Stimulated activated naive CD8-positive, alpha-beta T cell treated with anti-CD3 and anti-CD28 coated beads, Interleukin-15, Interleukin-2, amounts not matched to agents 100 U/mL and 50 U/mL, for 24 hours (primary cell): ENCODE measurements around the gene BRINP2.

ENCODE experiments used
- ATAC-seq: fragments of 150-1000 bp; cut with Tn5 transposase; one replicate; pipeline ENCODE4 v1.10.0; 2021
- DNase-seq: peaks from one replicate; pipeline ENCODE4 v3.0.0; 2021

The BRINP2 gene

DNA sequence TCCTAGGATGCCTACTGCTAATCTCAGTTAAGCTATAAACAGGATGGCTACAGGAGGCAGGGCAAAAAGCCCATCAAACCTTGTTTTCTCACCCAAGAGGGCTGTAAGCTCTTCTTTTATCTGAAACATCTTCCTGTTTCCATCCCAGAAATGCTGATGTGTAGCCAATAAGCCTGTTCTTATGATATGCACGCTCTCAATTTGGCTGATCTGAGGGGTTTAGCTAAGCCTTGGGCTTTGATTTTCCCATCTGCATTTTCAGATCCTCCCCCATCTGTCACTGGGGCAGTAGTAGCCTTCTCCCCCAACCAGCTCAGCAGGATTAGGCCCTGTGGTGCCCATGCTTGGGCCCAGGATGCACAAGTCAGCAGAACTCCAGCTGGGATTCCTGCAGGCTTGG, 105.0 kb downstream of the BRINP2 start:
- DNase-seq (no peak), ATAC-seq (no peak)

DNA sequence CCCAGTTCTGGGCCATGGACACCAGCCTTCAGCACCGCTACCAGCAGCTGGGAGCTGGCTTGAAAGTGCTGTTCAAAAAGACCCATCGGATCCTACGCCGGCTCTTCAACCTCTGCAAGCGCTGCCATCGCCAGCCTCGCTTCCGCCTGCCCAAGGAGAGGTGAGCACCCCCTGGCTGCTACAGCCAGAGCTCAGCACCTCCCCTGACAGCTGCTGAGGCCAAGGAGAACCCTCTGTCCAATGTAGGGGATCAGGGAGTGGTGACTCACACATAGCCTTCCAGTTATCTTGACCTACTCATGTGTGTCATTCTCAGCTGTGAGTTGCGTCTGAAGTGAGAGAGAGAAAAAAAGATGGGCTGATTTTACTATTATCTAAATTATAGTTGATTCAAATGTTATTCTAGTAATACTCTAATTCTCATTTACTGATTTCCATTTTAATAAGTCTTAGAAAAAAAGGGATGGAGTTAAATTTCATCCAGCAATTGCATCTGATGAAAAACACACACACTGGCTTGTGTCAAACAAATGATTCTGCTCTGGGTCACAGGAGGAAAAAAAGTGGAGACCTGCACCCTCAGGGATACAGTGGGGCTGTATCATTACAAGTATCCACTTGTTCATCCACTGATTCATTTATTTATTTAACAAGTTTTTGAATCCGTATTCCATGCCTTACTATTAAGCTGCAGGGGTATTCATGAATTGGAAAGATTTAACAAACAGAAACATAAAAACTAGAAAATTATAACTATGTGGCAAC, 108.0 kb downstream of the BRINP2 start:
- no peak for ATAC-seq
- DNase-seq: no peak

DNA sequence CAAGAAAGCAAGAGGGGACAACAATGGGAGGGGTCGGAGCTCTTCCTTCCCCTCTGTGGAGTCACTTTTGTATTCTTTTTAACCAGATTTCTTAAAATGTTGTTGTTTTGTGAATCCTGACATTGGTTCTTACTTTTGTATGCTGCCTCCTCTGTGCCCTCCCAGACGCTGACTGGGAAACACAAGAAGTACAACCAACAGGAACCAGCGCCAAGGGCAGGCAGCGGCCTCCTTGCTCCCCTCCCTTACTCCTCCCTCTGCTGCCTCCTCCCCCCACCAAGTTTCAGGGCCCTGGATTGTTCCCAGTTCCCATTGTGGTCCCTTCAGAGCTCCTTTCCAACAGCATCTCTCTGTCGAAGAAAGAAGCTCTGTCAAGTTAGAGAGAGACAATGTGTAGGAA, 111.1 kb downstream of the BRINP2 start:
- ATAC-seq (no peak), DNase-seq (no peak)

DNA sequence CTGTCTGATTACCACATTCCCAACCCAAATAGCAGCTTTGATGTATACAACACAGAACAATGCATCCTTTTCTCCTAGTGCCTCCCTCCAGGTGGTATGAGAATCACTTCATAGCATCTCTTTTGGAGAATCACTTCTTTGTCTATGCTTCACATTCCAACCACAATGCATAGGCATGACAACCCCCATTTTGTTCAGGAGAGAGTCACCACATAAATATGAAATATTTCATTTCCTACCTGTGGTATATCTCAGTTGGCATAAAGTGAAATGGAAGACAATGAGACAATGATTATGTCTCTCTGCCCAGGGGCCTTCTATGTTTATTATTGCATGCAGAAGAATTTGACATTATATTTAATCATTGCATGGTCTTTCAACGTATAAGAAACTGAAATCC, 112.2 kb downstream of the BRINP2 start:
- DNase-seq (no peak), ATAC-seq (no peak)

DNA sequence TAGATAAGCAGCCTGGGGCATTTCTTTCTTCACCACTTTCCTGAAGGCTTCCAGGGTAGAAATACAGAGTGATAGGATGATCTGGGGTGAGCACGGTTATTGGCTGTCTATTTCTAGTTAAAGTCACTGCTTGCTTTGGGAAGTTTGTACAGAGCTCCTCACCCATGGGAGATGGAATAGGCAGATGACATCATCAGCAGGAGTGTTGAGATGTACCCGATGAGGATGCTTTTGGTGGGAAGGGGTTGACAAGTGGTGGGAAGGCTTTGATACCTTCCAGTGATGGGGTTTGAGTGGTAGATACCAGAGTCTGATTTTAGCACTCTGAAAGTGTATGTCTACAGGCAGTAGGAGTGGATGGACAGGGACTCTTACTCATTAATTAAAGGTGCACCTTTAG, 112.6 kb downstream of the BRINP2 start:
- ATAC-seq (no peak), DNase-seq (no peak)

DNA sequence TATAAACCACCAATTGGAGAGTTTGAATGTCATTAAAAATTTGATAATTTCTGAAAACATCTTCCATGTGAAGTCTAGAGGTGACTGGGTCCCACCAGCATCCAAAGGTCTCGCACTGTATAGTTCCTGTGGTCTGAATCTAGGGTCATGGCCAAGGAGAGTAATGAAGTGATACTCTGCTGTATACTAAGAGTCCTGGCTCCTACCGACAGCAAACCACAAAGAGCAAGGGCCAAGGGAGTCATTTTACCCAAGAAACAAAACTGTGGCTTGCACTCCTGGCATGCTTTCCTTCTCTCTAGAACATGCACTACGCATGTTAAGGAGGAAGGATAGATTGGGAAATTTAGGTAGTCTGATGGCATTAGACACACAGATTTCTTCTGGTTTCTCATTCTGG, 115.6 kb downstream of the BRINP2 start:
- DNase-seq (no peak), ATAC-seq (no peak)

DNA sequence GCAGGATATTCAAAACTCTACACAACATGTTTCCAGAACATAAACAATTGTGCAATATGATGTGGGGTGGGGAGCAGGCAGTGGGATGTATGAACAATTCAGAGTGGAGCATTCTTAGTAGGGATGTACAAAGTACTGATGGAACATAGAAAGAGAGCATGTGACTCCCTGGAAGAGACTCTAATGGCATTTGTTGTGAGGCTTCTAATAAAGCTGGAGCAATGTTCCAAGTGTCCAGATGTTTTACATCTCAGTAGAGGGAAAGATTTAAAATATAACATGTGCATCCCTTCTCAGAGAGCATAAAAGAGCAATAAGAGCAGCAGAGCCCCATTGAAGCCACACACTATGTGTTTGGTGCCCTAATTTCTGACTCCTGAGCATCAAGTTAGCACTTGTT, 116.5 kb downstream of the BRINP2 start:
- no peak for ATAC-seq
- no peak for DNase-seq

DNA sequence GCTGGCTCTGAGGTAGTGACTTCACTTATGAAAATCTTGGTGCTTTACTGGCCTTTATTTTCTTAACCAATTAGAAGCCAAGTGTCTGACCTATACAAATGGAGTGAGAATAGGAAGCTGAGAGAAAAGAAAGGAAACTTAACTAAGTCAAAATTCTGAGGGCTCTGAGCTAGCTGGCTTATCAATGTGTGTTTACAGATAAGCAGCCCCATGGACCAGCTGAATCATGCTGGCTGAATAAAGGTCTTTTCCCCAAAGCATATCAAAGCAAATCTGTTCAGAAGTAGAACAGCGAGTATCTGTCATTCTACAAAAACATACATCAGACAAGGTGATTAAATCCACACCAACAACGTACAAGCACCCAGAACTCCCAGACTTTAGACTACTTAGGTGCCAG, 117.2 kb downstream of the BRINP2 start:
- DNase-seq: no peak
- ATAC-seq: no peak

DNA sequence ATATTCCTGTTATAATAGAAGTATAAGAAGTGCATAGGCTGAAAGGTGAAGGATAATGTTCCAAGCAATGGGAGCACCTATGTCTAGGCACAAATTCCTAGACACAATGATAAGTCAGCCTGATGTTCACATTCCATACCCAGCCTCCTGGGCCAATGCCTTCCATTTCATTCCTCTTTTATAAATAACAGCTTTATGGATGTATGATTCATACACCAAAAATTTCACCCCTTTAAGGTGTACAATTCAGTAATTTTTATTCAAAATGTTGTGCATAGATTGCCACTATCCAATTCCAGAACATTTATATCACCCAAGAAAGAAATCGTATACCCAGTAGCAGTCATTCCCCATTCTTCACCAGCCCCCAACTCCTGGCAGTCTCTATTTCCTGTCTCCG, 118.8 kb downstream of the BRINP2 start:
- no peak for DNase-seq
- no peak for ATAC-seq

DNA sequence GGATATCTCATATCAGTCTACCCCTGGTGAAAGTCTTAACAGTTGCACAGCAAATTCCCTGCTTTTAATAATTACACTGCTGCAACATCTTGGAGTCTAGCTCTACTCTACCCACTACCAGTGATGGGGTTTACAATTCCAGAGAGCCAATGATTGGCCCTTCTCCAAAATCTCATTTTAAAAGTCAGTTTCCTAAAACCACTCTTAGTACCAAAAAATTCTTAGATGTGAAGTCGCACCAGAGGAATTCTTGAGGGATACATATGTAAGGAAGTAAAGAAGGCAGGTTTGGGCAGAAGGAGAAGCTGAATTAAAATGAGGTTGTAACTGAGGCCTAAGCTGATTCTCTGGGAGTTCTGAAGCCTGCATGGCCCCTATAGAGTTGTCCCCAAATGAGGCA, 129.7 kb downstream of the BRINP2 start:
- DNase-seq (no peak), ATAC-seq (no peak)

DNA sequence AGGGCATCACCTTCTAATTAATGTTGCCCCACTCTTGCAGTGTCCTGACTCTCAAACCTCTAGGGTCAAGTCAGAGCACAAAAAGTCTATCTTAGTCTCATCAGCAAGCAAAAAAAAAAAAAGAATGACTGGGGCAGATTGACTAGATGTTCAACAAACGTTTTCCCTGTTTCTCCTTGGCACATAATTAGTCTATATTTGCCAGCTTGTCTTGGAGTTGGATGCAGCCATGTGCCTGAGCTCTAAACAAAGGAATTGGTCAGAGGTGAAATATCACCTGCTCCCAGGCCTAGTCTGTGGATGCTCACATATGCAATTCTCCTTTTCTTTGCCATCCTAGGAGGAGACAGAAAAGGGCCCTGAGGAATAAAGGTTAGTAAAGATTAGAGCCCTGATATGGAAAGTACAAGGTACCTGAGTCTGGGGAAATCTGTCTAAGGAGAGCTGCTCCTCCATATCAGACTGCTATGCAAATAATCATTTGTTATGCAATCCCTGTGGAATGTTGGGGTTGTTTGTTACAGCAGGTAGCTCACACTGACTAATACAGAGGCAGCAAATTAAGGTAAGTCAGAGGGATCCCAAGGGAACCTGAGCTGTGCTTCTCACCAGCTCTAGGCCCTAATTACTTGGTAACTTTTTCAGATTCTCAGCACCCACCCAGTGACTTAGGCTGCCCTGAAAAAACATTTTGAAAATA, 130.8 kb downstream of the BRINP2 start:
- ATAC-seq: no peak
- no peak for DNase-seq

DNA sequence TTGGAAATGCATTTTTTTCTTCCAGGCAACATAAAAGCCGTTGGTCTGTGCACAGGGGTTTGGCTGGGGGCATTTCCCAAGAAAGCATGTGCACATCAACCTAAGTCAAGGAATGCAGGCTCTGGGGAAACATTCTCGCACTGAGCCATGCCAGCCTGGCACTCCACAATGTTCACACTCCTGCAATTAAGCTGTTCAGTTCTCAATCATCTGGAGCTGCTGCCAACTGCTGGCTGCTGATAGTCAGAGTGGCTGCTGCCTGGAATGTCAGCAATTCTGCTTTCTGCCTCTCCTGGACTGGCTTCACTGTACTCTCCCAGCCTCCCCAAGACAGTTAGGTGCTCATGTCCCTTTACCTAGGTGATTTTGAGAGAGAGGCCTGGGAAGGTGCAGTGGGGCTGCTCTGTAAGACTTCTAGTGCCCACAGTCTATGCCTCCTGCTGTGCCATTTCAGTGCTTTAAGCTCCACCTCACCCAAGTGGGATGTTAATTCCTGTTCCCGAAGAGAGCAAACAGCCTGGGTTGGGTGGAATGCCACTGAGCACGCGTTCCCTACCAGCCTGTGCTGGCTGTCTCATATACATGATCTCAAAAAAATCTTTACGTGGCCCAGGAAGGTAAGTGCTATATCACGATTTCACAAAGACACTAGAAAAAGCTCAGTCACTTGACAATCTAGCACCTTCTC, 131.7 kb downstream of the BRINP2 start:
- DNase-seq (no peak), ATAC-seq (no peak)

DNA sequence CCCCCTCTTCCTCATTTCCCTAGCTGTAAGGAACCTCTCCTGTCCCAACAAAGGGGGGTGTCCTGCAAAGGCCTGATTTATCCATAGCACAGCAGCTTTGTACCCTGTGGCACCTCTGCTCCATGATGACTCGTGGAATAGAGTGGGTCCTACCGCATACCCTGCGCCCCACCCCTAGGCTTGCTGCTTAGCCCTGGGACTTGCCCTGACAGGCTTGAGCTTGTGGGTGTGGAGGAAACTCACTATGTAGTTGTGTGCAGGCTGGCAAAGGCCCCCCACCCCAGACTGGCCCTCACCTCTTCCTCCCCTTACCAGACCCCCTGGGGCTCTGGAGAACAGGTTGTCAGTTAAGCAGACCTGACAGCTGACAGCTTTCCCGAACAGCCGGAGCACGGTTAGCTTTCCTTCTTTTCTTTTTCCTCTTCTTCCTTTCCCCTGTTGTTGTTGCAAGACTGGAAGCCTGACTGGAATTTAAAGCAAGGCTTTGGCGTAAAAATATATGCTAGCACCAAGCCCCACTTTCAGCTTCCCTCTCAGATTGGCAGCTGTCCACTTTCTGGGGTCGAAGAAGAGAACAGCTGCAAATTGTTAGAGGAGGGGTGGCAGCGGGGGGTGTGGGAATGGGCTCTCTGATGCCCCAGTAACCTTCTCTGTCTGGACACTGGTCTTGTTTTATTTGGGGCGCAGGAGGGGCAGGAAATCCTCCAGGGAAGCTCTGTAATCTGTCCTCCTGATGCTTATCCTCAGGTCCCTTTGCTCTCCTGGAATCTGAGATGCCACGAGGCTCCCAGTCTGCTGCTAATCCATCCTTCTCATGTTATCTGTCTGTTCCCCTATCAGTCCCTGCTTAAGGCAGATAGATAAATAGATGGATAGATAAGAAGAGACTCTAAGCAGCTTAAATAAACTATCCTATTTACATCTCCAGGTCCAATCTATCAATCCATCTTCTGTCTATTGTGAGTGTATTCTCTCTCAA, 134.6 kb downstream of the BRINP2 start:
- no peak for DNase-seq
- no peak for ATAC-seq

DNA sequence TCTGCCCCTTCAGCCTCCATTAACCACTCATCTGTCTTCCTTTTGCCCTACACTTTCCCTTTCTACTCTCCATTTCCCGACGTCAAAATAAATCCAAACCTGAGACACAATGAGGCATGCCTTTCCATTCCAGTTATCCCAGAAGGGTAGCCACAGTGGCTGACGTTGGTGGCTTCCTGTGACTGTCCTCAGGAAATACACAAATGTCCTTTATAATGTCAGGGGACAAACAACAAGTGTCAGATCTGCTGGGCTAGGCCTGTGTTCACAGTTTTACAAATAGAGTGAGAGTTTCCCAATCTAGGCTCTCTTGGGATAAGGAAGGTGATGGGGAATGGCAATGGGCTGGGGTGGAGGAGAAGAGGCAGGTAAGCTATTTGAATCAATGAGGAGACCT, 135.3 kb downstream of the BRINP2 start:
- DNase-seq (no peak), ATAC-seq (no peak)

DNA sequence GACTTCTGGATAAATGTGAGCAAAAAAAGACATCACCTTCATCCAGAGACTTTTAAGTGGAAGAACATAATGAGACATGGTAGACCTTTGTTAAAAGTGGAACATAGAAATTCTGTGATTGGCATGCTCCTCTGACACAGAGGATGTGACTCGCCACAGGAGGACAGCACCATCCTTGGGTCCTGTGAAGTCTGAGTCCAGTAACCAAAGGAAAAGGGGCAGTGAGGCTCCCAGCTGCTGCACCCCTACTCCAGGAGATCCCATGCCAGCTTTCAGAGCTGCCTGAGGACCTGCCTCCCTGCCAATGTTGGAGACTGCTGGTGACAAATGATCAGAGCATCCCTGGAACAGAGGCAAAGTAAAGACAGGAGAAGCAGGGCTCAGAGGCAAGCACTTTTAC, 136.2 kb downstream of the BRINP2 start:
- no peak for DNase-seq
- ATAC-seq: no peak

DNA sequence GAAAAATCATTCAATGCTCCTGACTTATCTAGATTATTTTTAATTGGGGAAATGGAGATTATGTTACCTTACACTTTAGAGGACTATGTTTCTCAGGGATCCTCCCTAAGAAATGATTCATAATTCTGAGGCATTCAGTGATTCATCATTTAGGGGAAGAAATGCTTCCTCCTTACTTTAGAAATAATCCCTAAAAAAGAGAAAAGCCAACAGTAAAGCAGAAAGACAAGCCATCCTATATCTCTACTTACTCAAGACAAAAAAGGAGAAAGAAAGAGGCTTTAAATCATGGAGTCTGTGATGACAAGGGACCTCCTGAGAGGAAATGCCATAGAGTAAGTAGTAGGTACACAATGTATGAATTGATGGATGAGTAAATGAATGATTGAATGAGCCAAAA, 137.0 kb downstream of the BRINP2 start:
- no peak for ATAC-seq
- DNase-seq: no peak

DNA sequence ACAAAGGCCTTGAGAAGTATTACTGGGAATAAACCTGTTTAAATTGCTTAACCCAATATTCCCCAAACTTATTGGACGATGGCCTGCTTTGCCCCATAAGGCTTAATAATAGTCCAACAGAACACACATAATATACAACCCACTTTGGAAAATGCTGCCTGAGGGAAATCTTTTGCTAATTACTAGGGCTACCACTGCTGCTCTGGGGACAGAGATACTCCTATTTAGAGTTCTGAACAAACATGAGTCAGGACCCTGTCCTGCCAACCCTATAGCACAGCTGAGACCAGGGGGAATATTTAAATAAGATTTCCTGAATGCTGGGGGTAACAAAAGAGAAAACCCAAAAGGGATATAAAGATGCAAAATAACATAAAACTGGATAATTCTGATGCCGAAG, 139.1 kb downstream of the BRINP2 start:
- no peak for DNase-seq
- ATAC-seq: no peak

DNA sequence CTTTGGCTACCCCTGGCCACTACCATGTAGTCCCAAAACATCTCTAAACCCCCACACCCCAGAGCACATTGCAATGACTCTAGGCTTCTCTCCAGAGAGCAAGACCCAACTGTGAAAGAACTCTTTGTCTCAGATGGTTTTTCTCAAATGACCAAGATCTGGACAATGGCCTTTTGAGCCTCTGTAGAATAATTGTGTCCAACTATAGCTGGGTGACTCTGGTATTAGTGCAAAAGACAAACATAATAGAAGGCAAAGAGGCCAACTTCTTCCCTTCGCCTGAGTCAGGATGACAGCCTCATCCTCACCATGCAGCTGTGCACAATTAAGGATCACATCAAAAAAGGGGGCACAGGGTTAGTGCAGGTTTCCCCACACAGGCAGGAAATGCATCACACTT, 139.6 kb downstream of the BRINP2 start:
- ATAC-seq: no peak
- no peak for DNase-seq

DNA sequence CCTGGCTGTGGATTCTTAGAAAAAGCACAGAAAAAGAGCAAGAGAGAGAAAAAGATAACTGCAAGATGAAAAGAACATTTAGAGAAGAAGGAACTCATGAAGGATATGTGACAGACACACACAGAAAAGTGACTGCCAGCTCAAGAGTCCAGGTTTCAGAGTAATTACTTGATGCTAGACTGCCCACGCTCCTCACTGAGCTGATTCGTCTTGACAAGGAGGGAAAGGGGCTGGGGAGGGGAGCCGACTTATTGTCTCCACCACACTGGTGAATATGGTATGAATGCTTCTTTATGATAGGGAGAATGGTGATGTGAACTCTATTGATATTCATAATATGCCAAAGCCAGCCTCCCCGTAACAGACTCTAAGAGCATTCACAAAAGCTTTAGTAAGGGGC, 140.4 kb downstream of the BRINP2 start:
- no peak for ATAC-seq
- no peak for DNase-seq

DNA sequence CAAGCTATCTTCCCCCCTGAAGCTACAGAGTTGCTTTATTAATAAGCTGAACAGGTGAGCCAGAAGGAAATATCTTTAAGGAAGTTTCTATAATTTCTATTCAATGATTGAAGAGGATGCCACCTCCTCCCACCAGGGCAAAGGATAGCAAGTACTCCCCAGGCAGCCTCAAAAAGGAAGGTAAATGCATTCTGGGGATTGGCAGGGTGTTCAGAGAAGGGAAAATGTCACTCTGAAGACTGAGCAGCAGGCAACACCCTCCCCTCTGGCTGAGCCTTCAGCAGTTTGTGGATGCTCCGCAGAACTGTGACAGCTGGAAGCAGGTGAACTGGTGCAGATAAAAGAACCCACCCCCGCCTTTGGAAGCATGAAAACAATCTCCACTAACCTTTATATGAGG, 140.8 kb downstream of the BRINP2 start:
- no peak for DNase-seq

DNA sequence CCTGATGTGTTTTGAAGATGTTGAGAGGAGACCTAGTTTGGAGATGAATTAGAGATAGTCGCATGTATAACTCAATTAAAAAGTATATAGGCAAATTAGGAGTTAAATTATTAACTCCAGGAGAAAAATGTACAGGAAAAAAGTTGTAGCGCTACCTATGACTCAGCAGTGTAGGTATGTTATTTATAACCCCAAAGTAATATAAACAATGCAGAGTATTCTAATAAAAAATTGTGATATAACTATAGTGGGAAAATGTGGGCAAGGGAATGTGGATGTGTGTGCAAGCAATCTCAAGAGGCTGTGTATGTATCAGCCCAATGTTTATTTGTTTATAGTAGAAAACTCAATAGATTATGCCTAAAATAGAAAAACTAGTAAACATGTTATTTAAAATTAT, 144.5 kb downstream of the BRINP2 start:
- ATAC-seq (no peak), DNase-seq (no peak)

More for the DNA sequence above, 140.8 kb downstream of the BRINP2 start:
- no peak for ATAC-seq

DNA sequence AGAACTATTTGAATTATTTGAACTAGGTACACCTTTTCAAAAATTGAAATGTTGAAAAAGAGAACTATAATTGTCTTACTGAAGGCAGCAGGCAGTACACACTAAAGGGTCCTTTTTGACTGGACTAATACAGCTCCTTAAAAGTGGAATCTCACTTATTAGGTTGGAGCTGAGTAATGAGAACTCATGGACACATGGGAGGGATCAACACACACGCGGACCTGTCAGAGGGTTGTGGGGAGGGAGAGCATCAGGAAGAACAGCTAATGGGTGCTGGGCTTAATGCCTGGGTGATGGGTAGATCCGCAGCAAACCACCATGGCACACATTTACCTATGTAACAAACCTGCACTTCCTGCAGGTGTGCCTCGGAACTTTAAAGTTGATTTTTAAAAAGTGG, 145.0 kb downstream of the BRINP2 start:
- no peak for DNase-seq
- no peak for ATAC-seq
